PC-9 (cell line): ENCODE results near the gene ZMYM2. TPM values are rescaled to one million over a fixed set of nuclear protein-coding genes. Genes with fewer than 3 reads are reported as not detected.

ENCODE experiments used
- BruUV-seq: library from RNA; stranded (reverse); fragments of 400-500 nt; replicated peaks from 2 replicates; lab custom pipeline; 2021; lab: Mats Ljungman, UMichigan
- CTCF ChIA-PET: fragments of 300-600 bp; sonication (Branson Sonifier 250); formaldehyde crosslinking; loops from one replicate; lab custom pipeline; 2022; ENCODE audit warnings: antibody characterized with exemption; lab: Charles Lee
- POLR2A ChIA-PET: fragments of 300-600 bp; sonication (Branson Sonifier 250); formaldehyde crosslinking; loops from one replicate; lab custom pipeline; 2022; ENCODE audit warnings: antibody characterized with exemption; ENCODE audit not compliant: unreplicated experiment; lab: Charles Lee
- DNase-seq, 2 experiments: peaks; one replicate each; pipeline versions ENCODE4 v3.0.0 to v3.0.0-alpha.2; 2015 to 2022; ENCODE audit warnings: mixed read lengths in 1 of 2
- H2AFZ ChIP-seq: fragments of 200-600 bp; sonication (generic); 2 replicates; pipeline ENCODE4 v1.8.1; 2017; ENCODE audit warnings: antibody characterized with exemption
- H3F3A ChIP-seq: fragments of 200-600 bp; sonication (generic); 2 replicates; pipeline ENCODE4 v1.8.1; 2017; ENCODE audit warnings: antibody characterized with exemption, mild to moderate bottlenecking, low read depth; ENCODE audit not compliant: insufficient read depth
- H3K27ac ChIP-seq: fragments of 200-600 bp; sonication (generic); 2 replicates; pipeline ENCODE4 v1.6.1; 2016; ENCODE audit warnings: mixed run types
- H3K27me3 ChIP-seq: fragments of 200-600 bp; sonication (generic); 2 replicates; pipeline ENCODE4 v1.6.1; 2016; ENCODE audit warnings: low read depth, mixed run types; ENCODE audit not compliant: insufficient read depth
- H3K36me3 ChIP-seq: fragments of 200-600 bp; sonication (generic); 2 replicates; pipeline ENCODE4 v1.6.1; 2016; ENCODE audit warnings: low read depth, mixed run types
- H3K4me1 ChIP-seq: fragments of 200-600 bp; sonication (generic); replicated peaks from 2 replicates; pipeline ENCODE4 v1.6.1; 2016; ENCODE audit warnings: mixed run types; ENCODE audit not compliant: insufficient read depth
- H3K4me2 ChIP-seq: fragments of 200-600 bp; sonication (generic); 2 replicates; pipeline ENCODE4 v1.6.1; 2017; ENCODE audit warnings: mixed run types
- H3K4me3 ChIP-seq: fragments of 200-600 bp; sonication (generic); 2 replicates; pipeline ENCODE4 v1.6.1; 2016; ENCODE audit warnings: mixed run types
- H3K79me2 ChIP-seq: fragments of 200-600 bp; sonication (generic); 2 replicates; pipeline ENCODE4 v1.6.1; 2017; ENCODE audit warnings: low read depth, mixed run types
- H3K9me2 ChIP-seq: fragments of 200-600 bp; sonication (generic); 2 replicates; pipeline ENCODE4 v1.8.1; 2017; ENCODE audit warnings: mild to moderate bottlenecking; ENCODE audit not compliant: insufficient read depth
- H3K9me3 ChIP-seq: fragments of 200-600 bp; sonication (generic); 2 replicates; pipeline ENCODE4 v1.8.1; 2016; ENCODE audit warnings: low read depth; ENCODE audit not compliant: insufficient read depth
- H4K20me1 ChIP-seq: fragments of 200-600 bp; sonication (generic); 2 replicates; pipeline ENCODE4 v1.8.1; 2017; ENCODE audit not compliant: insufficient read depth
- CTCF ChIP-seq: fragments of 200-600 bp; sonication (generic); conservative IDR thresholded peaks from 2 replicates; pipeline ENCODE4 v1.6.1; 2017; ENCODE audit warnings: mixed run types, antibody characterized with exemption, mild to moderate bottlenecking, moderate library complexity
- EZH2 ChIP-seq: fragments of 200-600 bp; sonication (generic); IDR thresholded peaks from 2 replicates; pipeline ENCODE4 v1.8.0; 2017; ENCODE audit warnings: antibody characterized with exemption, low read depth
- intact Hi-C: fragments of 100-400 bp; cut with micrococcal nuclease; formaldehyde crosslinking; loops from one replicate; pipeline ENCODE4 v1.10.0; 2022; ENCODE audit not compliant: unreplicated experiment
- total RNA-seq: library from RNA; stranded (reverse); gene quantifications from 2 replicates; pipeline ENCODE4 v1.2.3, GENCODE V29; 2021

The ZMYM2 gene
- total RNA-seq, 1 experiment from 2014 or later, result 55.1 TPM

GRCh38 chr13:20065516-20065915 is 107.0 kb downstream of the ZMYM2 start:
- no peak overlapping the region for H3K27ac ChIP-seq
- CTCF ChIA-PET, result no interaction called here
- no peaks in the 10 kb centered on the region for H3K79me2 ChIP-seq
- H3K4me1 ChIP-seq, result no peaks in the 10 kb centered on the region
- H3K36me3 ChIP-seq, result peaks cover 37% of the 10 kb centered on the region
- POLR2A ChIA-PET, result no interaction called here
- H3K9me2 ChIP-seq, result no peaks in the 10 kb centered on the region
- no peak for DNase-seq
- intact Hi-C loops, result no loop called here
- H3K4me3 ChIP-seq, result no peak overlapping the region
- no peak overlapping the region for H3K4me2 ChIP-seq
- TF ChIP-seq EZH2 (no peak), CTCF (no peak)
- peaks cover 5% of the 10 kb centered on the region; the same call in 1 of the 2 replicates for H4K20me1 ChIP-seq
- no peak overlapping the region for H2AFZ ChIP-seq
- no TSS peak for BruUV-seq
- H3K27me3 ChIP-seq, result no peaks in the 10 kb centered on the region
- H3K9me3 ChIP-seq, result no peaks in the 10 kb centered on the region
- H3F3A ChIP-seq, result peaks cover 11% of the 10 kb centered on the region

GRCh38 chr13:20069956-20070355 is 111.4 kb downstream of the ZMYM2 start:
- DNase-seq, result no peak
- intact Hi-C loops, result no loop called here
- H3K36me3 ChIP-seq, result 0 out of 2 replicates have a peak, but pooled peaks cover 14% of the 10 kb centered on the region
- CTCF ChIA-PET, result no interaction called here
- POLR2A ChIA-PET, result no interaction called here
- no peaks in the 10 kb centered on the region for H4K20me1 ChIP-seq
- no peak overlapping the region for H3K27ac ChIP-seq
- no peak overlapping the region for H3K4me3 ChIP-seq
- H3K9me3 ChIP-seq, result no peaks in the 10 kb centered on the region
- no peak overlapping the region for H2AFZ ChIP-seq
- no peaks in the 10 kb centered on the region for H3K27me3 ChIP-seq
- no peak overlapping the region for H3K4me2 ChIP-seq
- H3K9me2 ChIP-seq, result no peaks in the 10 kb centered on the region
- no peaks in the 10 kb centered on the region for H3K4me1 ChIP-seq
- H3K79me2 ChIP-seq, result no peaks in the 10 kb centered on the region
- TF ChIP-seq CTCF, result no peak
- peaks cover 15% of the 10 kb centered on the region for H3F3A ChIP-seq
- no TSS peak for BruUV-seq

GRCh38 chr13:20073775-20074174 is 115.2 kb downstream of the ZMYM2 start:
- Histone ChIP-seq H3K79me2 (no peaks in the 10 kb centered on the region), H4K20me1 (no peaks in the 10 kb centered on the region), H3K36me3 (0 out of 2 replicates have a peak, but pooled peaks cover 12% of the 10 kb centered on the region), H3K4me1 (no peaks in the 10 kb centered on the region), H2AFZ (no peak overlapping the region), H3F3A (peaks cover 9% of the 10 kb centered on the region), H3K9me3 (no peaks in the 10 kb centered on the region), H3K9me2 (no peaks in the 10 kb centered on the region), H3K4me2 (no peak overlapping the region), H3K27me3 (no peaks in the 10 kb centered on the region), H3K4me3 (no peak overlapping the region), H3K27ac (no peak overlapping the region)
- DNase-seq, result no peak
- POLR2A ChIA-PET, result no interaction called here
- intact Hi-C loops, result no loop called here
- no peak for TF ChIP-seq EZH2
- CTCF ChIA-PET, result no interaction called here
- BruUV-seq, result no TSS peak

- no peak for DNase-seq
- H3K27me3 ChIP-seq, result no peaks in the 10 kb centered on the region
- H3F3A ChIP-seq, result peaks cover 4% of the 10 kb centered on the region
- no peaks in the 10 kb centered on the region for H3K9me2 ChIP-seq
- no peak for TF ChIP-seq EZH2
- H2AFZ ChIP-seq, result no peak overlapping the region
- BruUV-seq, result no TSS peak
- no peak overlapping the region for H3K4me2 ChIP-seq
- H3K4me3 ChIP-seq, result no peak overlapping the region
- H3K4me1 ChIP-seq, result no peaks in the 10 kb centered on the region
- ChIA-PET CTCF (no interaction called here), POLR2A (no interaction called here)
- 0 out of 2 replicates have a peak, but pooled peaks cover 4% of the 10 kb centered on the region for H3K36me3 ChIP-seq
- no peaks in the 10 kb centered on the region for H3K9me3 ChIP-seq
- no peak overlapping the region for H3K27ac ChIP-seq
- intact Hi-C loops, result no loop called here
- no peaks in the 10 kb centered on the region for H3K79me2 ChIP-seq
- no peaks in the 10 kb centered on the region for H4K20me1 ChIP-seq
These were observed 116.4 kb downstream of the ZMYM2 start for GRCh38 chr13:20074966-20075365.
